Measurements from ENCODE around the gene MZB1.

MZB1 gene

GRCh38 chr5:139401546-139401945 lies 11.8 kb upstream of the MZB1 start:
- TF ChIP-seq CTCF (IDR thresholded peaks at IDR 0.05) = no peak
- Mint-ChIP-seq H3K27me3 (ENCODE audit: low read depth, poor library complexity) (peaks cover 19% of the 10 kb centered on the region), H3K4me3 (no peak overlapping the region), H3K27ac (no peak overlapping the region), H3K4me1 (peaks cover 25% of the 10 kb centered on the region), H3K9me3 (no peaks in the 10 kb centered on the region), H3K36me3 (ENCODE audit: low read depth) (peaks cover 23% of the 10 kb centered on the region)
- no peak for DNase-seq

- Mint-ChIP-seq H3K4me1 (peaks cover 19% of the 10 kb centered on the region), H3K9me3 (no peaks in the 10 kb centered on the region), H3K27me3 (ENCODE audit: low read depth, poor library complexity) (peaks cover 39% of the 10 kb centered on the region), H3K36me3 (ENCODE audit: low read depth) (peaks cover 27% of the 10 kb centered on the region), H3K27ac (no peak overlapping the region), H3K4me3 (no peak overlapping the region)
- no peak for DNase-seq
- TF ChIP-seq CTCF (IDR thresholded peaks at IDR 0.05) = no peak
Measured at GRCh38 chr5:139399501-139400121, 9.9 kb upstream of the MZB1 start.

- no peak overlapping the region for H3K27ac Mint-ChIP-seq
- H3K9me3 Mint-ChIP-seq = no peaks in the 10 kb centered on the region
- no peak for DNase-seq
- peaks cover 27% of the 10 kb centered on the region for H3K36me3 Mint-ChIP-seq (ENCODE audit: low read depth)
- no peak for TF ChIP-seq CTCF (IDR thresholded peaks at IDR 0.05)
- H3K4me3 Mint-ChIP-seq = no peak overlapping the region
- peaks cover 50% of the 10 kb centered on the region for H3K27me3 Mint-ChIP-seq (ENCODE audit: low read depth, poor library complexity)
- H3K4me1 Mint-ChIP-seq = peaks cover 6% of the 10 kb centered on the region
Measured at GRCh38 chr5:139397921-139398320, 8.2 kb upstream of the MZB1 start.

DNA sequence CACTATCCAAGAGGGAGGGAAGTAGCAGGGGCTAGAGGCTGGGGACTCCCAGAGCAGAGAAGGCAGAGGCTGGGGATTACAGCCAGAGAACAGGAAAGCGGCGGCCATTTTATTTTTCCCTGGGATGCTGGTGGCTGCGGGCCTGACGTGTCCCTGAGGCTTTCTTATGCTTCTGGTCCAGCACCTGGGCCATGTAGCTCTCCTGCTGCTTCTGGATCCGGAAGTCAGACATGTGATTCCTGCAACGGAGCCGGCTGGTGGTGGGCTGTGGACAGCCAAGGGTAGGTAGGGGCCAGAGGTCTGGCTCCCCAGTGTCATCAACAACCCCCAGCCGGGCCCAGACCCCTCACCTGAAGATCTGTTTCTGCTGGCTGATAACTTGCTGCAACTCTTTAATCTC lies 7.0 kb upstream of the MZB1 start:
- DNase-seq = no peak
- TF ChIP-seq CTCF (IDR thresholded peaks at IDR 0.05) = no peak
- Mint-ChIP-seq H3K9me3 (no peaks in the 10 kb centered on the region), H3K4me3 (no peak overlapping the region), H3K27ac (no peak overlapping the region), H3K4me1 (peaks cover 1% of the 10 kb centered on the region), H3K36me3 (ENCODE audit: low read depth) (peaks cover 27% of the 10 kb centered on the region), H3K27me3 (ENCODE audit: low read depth, poor library complexity) (peaks cover 58% of the 10 kb centered on the region)

DNA sequence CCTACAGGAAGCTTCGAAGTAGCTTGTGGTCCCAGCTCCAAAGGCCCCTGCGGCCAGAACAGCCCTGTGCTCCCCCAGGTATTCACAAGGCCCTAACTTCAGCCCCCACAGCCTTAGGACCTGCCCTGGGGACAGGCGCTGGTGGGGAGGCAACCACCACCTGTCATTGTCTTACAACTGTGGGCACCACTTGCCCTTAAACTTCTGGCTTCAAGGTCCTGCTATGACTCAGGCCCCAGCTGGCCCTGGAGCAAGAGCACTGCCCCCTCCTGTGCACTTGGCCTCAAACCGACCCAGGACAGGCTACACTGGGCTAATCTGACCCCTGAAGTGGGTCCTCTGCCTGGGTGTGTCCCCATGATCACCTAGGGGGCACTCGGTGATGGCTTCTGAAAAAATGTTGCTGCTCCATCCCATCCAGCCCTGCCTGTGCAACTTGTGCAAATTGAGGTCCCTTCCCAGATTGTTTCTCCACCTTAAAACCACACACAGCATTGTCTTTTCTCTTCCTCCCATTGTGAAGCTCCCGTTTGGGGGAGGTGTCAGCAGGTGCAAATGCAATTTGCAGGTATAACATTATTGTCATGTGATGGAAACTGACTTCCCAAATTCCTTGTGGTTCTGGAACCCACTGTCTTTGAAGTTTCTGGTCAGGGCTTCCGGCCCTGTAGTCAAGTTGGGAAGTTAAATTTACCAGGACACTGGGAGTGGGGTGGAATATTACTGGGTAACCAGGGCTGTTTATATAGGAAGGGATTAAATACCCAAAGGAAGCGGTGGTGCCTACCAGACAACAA lies 6.3 kb upstream of the MZB1 start:
- TF ChIP-seq CTCF (IDR thresholded peaks at IDR 0.05) = no peak
- peaks cover 64% of the 10 kb centered on the region for H3K27me3 Mint-ChIP-seq (ENCODE audit: low read depth, poor library complexity)
- no peak overlapping the region for H3K27ac Mint-ChIP-seq
- no peak for DNase-seq
- peaks cover 6% of the 10 kb centered on the region for H3K4me1 Mint-ChIP-seq
- H3K36me3 Mint-ChIP-seq (ENCODE audit: low read depth) = peaks cover 27% of the 10 kb centered on the region
- H3K9me3 Mint-ChIP-seq = no peaks in the 10 kb centered on the region
- H3K4me3 Mint-ChIP-seq = peak overlapping the region; percentile 18

All from nephron progenitor cell (in vitro differentiated cells).